Activated CD8-positive, alpha-beta memory T cell treated with anti-CD3 and anti-CD28 coated beads for 1 hour (primary cell): ENCODE results near the gene EPS15.
"Not testable (repeated sequence)": the region's sequence is repeated elsewhere in the genome, so short reads cannot be mapped to it uniquely, and the experiment has no call there.

Experiments used
- DNase-seq, 2 donors: peaks; one replicate each; pipeline ENCODE4 v3.0.0-alpha.2; 2020; ENCODE audit warnings: low read depth in 1 of 2; ENCODE audit errors: extremely low read depth in 1 of 2

The EPS15 gene

DNA sequence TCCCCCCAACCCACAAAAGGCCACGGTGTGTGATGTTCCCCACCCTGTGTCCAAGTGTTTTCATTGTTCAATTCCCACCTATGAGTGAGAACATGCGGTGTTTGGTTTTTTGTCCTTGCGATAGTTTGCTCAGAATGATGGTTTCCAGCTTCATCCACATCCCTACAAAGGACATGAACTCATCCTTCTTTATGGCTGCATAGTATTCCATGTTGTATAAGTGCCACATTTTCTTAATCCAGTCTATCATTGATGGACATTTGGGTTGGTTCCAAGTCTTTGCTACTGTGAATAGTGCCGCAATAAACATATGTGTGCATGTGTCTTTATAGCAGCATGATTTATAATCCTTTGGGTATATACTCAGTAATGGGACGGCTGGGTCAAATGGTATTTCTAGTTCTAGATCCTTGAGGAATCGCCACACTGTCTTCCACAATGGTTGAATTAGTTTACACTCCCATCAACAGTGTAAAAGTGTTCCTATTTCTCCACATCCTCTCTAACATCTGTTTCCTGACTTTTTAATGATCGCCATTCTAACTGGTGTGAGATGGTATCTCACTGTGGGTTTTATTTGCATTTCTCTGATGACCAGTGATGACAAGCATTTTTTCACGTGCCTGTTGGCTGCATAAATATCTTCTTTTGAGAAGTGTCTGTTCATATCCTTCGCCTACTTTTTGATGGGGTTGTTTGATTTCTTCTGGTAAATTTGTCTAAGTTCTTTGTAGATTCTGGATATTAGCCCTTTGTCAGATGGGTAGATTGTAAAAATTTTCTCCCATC is 44.0 kb downstream of the EPS15 start:
- not testable (repeated sequence) for DNase-seq

GRCh38 chr1:51473331-51474115 is 45.5 kb downstream of the EPS15 start:
- DNase-seq: no peak

- DNase-seq: no peak
Measured at GRCh38 chr1:51472359-51472758, 46.7 kb downstream of the EPS15 start.

- no peak for DNase-seq
Measured at GRCh38 chr1:51469518-51469917, 49.5 kb downstream of the EPS15 start.

- no peak for DNase-seq
Measured at GRCh38 chr1:51464828-51465227, 54.2 kb downstream of the EPS15 start.

DNA sequence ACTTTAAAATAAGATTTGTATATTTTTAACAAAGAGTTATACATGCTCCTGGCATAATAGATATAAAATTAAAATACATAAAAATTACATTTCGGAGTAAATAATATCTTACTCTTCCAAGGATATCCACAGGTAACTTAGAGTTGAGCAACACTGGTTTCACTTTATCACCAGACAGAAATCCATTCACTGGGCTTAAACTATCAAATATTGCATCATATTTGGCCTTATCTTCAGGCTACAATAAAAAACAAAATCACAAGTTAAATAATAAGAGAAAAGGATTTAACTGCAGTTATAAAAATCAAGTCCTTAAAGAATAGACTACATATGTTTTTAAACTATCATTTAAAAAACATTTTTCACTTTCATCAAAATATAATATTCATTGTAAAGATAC is 55.5 kb downstream of the EPS15 start:
- DNase-seq: no peak

DNA sequence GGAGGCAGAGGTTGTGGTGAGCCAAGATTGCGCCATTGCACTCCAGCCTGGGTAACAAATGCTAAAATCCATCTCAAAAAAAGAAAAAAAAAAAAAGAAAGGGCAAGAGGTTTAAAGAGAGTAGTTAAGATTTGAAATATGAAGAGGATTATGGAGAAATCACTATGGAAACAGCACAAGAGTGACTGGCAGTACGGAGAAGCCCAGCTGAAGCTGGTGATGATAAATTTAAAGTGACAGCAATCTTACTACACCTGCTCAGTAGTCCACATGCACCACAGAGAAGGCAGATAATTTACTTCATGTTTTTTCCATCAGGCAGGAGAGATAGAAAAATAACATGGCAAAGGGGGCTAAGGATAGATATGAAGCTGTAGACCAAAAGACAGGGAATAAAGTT is 56.8 kb downstream of the EPS15 start:
- not testable (repeated sequence) for DNase-seq

DNA sequence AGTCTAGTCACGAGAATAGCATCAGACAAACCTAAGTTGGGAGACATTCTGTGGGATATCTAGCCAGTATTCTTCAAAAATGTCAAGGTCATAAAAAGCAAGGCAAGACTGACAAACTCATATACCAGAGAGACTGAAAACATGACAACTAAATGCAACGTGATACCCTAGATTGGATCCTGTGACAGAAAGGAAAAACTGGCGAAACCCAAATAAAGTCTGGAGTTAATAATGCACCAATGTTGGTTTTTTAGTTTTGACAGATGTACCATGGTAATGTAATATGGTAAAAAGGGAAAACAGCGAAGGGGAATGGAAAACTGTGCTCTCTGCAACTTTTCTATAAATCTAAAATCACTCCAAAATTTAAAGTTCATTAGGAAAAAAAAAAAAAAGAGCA is 64.5 kb downstream of the EPS15 start:
- DNase-seq: no peak

GRCh38 chr1:51453010-51453409 is 66.1 kb downstream of the EPS15 start:
- no peak for DNase-seq

DNA sequence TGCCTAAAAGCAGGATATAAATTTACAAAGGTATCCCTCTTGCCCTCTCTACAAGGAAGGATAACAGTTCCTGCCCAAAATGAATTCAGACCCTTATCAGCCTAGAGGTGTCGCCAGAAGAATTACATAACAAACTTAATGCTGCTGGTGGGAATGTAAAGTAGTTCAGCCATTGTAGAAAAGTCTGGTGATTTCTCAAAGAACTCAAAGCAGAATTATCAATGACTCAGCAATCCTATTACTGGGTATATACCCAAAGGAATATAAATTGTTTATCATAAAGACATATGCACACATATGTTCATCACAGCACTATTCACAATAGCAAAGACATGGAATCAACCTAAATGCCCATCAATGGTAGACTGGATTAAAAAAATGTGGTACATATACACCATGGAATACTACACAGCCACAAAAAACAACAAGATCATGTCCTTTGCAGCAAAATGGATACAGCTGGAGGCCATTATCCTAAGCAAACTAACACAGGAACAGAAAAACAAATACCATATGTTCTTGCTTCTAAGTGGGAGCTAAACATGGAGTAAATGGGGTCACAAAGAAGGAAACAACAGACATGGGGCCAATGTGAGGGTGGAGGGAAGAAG is 70.1 kb downstream of the EPS15 start:
- not testable (repeated sequence) for DNase-seq

DNA sequence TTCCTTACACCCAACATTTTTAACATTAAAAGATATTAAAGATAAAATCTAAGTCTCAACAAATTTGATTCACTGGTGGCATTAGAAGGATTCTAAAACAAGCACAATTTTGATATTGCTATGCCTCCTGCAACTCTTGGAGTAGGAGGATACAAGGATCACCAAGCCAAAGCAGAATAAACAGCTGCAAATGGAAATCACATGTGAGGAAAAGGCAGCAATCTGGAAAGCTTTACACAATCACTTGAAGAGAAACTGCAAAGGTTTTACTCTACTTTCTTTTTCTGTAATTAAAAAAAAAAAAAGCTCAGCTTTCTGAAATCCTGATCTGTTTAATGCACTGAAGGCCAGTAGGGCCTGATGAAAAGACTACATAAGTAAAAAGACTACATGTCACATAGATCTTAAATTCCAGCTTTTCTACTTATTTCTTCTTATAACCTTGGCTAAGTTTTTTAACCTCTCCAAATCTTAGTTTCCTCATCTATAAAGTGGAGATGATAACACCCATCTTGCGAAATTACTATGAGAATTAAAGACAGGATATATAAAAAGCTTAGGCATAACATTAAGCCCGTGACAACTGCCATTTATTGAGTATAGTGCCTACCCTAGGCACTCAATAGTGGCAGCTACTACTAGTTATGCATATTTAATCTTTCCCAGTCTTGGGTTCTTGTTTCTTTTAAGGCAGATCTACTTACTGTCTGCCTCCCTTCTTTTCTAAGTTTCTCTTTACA is 73.5 kb downstream of the EPS15 start:
- DNase-seq: no peak

DNA sequence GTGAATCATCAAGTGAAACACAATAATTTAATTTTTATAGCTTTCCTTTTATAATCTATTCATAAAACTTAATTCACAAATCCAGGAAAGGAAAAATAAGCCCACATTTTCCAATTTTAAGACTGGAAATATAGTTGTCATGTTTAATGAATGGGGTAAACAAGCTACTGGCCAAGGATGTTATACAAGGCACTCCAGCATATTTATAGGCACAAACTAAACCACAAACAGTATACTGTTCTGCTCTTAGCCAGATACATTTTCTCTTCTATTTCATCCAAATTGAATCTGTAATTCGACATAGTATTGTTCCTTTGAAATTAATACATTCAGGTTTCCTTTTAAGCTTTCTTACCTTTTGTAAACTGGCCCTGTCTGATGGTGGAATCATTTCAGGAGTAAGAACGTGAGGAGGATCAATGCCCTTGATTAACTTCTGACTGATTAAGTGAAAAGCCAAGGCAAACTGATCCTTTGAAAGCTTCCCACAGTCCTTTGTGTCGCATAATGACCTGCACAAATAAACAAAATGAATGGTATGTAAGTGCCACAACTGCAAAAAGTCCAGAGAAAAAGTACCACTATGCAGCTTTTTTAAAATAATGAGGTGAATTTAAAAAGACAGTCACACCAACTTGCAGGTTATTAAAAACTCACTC is 74.4 kb downstream of the EPS15 start:
- DNase-seq: no peak

DNA sequence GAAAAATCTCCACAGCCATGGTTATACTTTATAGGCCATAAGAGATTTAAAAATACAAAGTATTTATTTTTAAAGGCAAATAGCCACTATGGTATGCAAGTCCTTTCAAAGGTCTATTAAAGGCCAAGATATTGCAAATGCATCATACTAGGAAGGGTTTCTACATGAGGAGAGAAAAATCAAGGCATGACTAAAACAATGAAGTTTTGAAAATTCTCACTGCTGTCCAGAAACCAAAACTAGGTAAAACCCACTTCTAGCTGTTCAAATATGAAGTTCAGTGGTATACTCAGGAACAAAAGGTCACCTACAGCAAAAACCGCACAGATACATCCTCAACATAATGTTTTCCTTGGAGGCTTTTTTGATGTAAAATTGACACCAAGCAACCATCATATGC is 75.0 kb downstream of the EPS15 start:
- no peak for DNase-seq

GRCh38 chr1:51443555-51443954 is 75.5 kb downstream of the EPS15 start:
- DNase-seq: no peak

DNA sequence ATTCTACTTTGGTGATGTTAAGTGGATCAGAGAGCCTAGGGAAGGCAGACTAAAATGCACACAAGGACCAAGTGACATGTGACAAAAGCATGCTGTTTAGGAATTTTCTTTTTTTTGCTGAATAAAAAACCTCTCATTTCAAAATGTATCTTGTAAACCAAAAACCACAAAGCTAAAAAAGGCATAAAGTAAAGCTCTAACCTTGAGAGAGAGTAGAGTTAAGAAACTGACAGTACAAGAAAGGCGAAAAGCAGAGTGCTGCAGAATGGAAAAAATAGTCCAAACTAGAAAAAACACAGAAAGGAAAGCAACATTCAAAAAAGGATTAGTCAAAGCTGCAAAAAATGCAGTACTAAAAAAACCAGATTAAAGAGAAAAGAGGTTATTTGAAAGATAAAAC is 76.5 kb downstream of the EPS15 start:
- no peak for DNase-seq

DNA sequence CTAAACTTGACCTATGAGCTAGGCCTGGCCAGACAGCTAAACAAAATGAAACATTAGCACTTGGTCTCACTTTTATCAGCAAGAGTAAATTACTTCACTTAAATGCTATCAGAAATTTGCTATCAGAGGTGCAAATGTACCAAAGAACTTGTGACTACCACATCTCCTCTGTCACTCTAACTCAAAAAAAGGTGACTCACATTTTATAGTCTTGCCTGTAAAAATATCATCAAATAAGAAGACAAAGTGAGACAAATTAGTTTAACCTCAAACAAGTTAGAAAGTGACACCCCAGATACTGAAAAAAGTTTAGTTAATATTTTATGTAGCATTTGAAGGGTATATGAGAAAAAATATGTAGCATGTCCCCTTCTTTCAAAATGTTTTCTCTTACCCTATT is 76.9 kb downstream of the EPS15 start:
- DNase-seq: no peak

GRCh38 chr1:51439895-51440294 is 79.2 kb downstream of the EPS15 start:
- DNase-seq: no peak

GRCh38 chr1:51439053-51439452 is 80.0 kb downstream of the EPS15 start:
- DNase-seq: no peak

DNA sequence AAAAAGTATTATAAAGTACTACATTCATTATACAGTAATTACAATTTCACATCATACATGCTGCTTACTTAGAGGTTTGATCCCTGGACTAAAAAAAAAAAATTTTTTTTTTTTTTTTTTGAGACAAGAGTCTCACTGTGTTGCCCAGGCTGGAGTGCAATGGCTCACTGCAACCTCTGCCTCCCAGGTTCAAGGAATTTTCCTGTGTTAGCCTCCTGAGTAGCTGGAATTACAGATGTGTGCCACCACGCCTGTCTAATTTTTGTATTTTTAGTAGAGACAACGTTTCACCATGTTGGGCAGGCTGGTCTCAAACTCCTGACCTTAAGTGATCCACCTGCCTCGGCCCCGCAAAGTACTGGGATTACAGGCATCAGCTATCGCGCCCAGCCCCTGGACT is 81.7 kb downstream of the EPS15 start:
- not testable (repeated sequence) for DNase-seq

DNA sequence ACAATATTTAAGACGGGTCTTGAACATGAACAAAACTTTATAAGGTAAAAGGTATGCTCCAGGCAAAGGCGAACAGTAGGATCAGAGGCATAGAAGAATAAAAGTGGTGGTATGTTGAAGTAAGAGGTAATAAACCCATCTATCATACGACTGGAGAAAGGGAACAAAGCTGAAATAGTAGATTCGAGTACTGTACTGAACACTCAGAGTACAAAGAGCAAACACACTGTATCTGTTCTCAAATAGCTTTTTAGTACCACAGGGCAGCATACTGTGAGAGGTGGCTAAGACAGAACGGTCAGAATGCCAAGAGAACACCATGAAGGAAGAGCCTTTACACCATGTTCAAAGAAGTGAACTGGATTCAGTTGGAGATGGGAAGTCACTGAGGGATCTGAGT is 83.2 kb downstream of the EPS15 start:
- DNase-seq: no peak
